Prostate gland (tissue), 2 donors: ENCODE results near the gene RAI14.

Experiments used
- CTCF ChIP-seq, 4 experiments: fragments of 200-600 bp in 2 of 4; fragments of 450-650 bp in 2 of 4; sonication (generic) in 2 of 4; IDR thresholded peaks; 1 replicate in 3 of 4; 2 replicates in 1 of 4; pipeline ENCODE4 v1.5.1; 2016 to 2019; ENCODE audit warnings: antibody characterized with exemption in 4 of 4, mild to moderate bottlenecking in 2 of 4, moderate library complexity in 2 of 4
- POLR2AphosphoS5 ChIP-seq: sonication (generic); formaldehyde crosslinking; IDR thresholded peaks from one replicate; pipeline ENCODE4 v1.6.1; 2017; ENCODE audit warnings: antibody characterized with exemption

DNA sequence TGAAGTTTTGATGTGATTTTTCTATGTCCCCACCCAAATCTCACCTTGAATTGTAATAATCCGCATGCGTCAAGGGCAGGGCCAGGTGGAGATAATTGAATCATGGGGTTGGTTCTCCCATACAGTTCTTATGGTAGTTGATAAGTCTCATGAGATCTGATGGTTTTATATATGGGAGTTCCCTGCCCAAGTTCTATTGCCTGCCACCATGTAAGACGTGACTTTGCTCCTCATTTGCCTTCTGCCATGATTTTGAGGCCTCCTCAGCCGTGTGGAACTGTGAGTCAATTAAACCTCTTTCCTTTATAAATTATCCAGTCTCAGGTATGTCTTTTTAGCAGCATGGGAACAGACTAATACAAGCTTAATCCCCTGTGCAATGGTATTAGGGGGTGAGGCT, 25.5 kb upstream of the RAI14 start:
- TF ChIP-seq CTCF (IDR thresholded peaks at IDR 0.05) (no peak), POLR2AphosphoS5 (no peak)
